GM19023 (cell line): ENCODE measurements around the gene RAB17.

Source experiments
- ATAC-seq: cut with Tn5 transposase; IDR thresholded peaks from one replicate; pipeline ENCODE4 v1.9.1; 2021; ENCODE audit warnings: mild to moderate bottlenecking, moderate library complexity; ENCODE audit not compliant: unreplicated experiment

The RAB17 gene

GRCh38 chr2:237540223-237540775 lies 50.2 kb downstream of the RAB17 start:
- ATAC-seq = no peak

GRCh38 chr2:237539681-237540080 lies 50.9 kb downstream of the RAB17 start:
- ATAC-seq = no peak

DNA sequence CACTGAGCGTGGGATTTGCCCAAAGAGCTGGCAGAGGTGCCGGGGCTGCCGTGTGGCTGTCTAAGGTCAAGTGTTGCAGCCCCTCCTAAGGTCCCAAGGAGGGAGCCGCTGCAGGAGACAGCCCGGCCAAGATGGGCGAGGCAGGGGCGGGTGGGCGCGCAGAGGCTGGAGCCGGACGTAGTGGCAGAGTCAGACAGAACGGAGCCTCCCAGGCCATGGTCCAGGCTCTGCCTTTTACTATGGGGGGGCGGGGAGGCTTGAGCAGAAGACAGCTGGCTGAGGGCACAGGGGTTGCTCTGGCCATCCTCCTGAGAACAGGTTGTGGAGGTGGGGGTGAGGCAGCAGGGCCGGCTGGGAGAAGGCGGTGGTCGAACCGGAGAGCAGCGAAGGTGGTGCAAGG lies 51.6 kb downstream of the RAB17 start:
- ATAC-seq = no peak

DNA sequence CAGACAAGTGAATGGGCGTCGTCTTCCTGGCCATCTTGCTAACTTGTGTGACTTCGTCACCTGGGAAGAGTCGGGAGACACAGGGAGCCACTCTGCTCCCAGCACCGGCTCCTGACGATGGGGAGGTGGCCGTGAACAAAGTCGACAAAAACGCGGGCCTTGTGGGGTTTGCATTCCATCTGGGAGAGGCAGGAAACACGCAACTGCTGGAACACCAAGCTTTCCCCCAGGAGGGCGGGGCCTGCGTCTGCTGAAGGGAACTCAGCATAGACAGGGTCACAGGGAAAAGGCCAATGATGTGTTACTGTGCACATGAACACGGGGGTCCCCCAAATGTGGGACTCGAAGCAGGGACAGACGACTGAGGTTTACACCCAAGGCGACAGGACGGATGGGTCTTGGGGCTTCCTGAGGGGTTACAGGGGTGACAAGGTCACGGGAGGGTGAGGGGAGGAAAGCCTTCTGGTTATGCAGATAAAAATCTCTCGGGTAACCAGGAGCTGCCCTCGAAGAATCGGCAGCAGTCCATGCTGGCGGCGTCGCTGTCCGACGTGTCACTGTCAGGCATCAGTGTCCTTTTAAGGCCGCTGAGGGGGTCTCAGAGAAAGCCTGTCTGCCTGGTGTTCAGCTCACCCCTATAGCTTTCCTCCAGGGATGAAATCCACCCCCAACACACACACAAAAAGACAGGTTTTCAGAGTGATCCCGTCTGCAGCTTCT lies 52.4 kb downstream of the RAB17 start:
- no peak for ATAC-seq

GRCh38 chr2:237536617-237537016 lies 53.9 kb downstream of the RAB17 start:
- ATAC-seq = no peak

DNA sequence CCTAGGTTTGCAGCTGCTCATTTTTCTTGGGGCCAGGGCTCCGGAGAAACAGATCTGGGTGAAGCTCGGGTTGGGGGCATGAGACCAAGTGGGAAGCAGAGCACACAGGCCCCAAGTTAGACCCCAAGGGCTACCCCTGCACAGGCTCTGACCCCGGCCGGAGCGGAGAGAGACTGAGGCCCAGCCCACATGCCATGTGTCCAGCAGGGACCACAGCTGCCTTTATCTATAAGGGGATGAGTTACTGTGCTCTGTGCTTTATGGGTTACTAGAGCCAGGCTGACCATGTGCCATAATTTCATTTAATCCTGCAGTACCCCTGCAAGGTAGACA lies 54.5 kb downstream of the RAB17 start:
- ATAC-seq = no peak

- no peak for ATAC-seq
Observed at GRCh38 chr2:237535385-237536082, 55.0 kb downstream of the RAB17 start.

- ATAC-seq = no peak
Observed at GRCh38 chr2:237534380-237534779, 56.2 kb downstream of the RAB17 start.

- no peak for ATAC-seq
Observed at GRCh38 chr2:237533668-237534161, 56.8 kb downstream of the RAB17 start.

DNA sequence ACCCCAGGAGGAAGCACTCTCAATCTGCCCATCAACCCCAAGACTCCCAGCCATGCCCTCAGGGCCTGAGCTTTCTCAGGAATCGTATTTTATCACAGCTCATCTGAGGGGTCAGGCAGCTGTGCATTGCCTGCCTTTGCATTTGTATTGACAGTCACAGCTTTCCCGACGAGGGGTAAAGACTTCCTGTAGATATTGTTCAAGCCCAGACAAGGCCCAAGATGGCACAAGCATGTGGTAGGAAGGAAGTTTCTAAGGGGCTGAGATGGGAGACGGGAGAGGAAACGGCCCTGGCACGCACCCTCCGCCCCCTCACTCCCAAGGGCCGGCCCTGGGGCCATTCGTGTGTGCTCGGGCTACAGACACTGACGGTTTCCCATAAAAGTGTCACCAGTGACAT lies 58.4 kb downstream of the RAB17 start:
- no peak for ATAC-seq

DNA sequence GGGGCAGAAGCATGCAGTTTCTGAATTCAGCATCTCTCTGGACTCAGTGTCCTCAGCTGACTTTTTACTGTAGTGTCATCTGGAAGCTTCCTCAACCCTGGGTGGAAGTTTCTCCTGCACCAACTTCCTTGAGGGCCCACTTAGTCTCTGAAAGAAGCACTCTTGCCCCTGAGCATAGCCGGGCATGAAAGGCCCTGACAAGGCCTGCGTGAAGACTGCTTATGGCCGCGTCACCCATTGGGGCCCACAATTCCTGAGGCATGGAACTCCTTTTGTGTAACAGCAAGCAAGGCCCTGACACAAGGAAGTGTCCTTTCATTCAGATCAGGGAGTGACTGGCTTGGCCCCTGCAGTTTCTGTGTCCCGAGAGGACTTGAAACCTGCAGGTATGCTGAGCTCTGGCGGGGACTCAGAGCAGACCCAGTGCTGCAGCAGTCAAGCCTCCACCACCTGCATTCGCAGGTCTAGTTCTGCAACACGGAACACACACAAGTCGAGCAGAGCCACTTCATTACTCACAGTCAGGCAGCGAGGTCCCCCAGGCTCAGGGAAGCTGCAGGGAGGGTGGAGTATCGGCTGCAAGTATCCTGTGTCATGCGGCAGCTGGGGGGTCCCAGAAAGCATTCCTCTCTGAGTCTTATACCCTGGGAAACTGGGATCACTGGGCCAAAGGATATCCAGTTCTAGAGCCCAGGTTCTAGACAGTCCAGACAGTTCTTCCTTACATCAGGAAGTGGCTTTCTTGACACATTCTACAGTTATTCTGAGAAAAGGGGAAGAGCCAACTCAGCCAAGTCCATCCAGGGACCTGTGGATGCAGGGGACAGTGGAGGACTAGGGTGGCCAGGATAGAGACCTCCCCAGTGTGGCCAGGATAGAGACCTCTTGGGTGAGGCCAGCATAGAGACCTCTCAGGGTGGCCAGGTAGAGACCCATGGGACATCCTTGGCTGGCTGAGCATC lies 59.8 kb downstream of the RAB17 start:
- ATAC-seq = peak; percentile 61

- ATAC-seq = peak; percentile 81
Observed at GRCh38 chr2:237529452-237530402, 60.8 kb downstream of the RAB17 start.

DNA sequence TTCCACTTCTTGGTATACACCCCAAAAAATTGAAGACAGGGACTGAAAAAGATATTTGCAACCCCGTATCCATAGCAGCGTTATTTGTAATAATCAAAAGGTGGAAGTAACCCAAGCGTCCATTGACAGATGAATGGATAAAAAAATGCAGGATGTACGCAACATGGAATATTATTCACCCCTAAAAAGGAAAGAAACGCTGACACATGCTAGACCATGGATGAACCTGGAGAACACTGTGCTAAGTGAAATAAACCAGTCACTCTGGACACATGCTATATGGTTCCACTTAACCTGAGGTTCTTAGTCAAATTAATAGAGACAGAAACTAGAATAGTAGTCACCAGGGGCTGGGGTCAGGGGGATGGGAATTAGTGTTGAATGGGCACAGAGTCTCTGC lies 62.8 kb downstream of the RAB17 start:
- ATAC-seq = no peak

DNA sequence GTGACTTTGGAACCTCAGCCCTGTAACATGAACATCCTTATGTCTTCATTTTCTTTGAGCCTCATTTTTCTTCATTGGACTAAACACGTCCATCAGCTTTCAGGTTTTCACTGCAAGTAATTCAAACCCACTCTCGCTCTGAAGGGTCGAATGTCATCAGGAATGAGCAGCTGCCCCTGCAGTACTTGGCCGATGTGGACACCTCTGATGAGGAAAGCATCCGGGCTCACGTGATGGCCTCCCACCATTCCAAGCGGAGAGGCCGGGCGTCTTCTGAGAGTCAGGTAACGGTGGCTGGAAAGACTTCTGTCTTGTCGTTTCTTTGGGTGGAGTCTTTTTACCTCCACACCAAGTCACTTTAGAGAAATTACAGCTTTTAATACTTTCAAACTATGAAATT lies 63.3 kb downstream of the RAB17 start:
- no peak for ATAC-seq

GRCh38 chr2:237525559-237526157 lies 64.9 kb downstream of the RAB17 start:
- no peak for ATAC-seq

DNA sequence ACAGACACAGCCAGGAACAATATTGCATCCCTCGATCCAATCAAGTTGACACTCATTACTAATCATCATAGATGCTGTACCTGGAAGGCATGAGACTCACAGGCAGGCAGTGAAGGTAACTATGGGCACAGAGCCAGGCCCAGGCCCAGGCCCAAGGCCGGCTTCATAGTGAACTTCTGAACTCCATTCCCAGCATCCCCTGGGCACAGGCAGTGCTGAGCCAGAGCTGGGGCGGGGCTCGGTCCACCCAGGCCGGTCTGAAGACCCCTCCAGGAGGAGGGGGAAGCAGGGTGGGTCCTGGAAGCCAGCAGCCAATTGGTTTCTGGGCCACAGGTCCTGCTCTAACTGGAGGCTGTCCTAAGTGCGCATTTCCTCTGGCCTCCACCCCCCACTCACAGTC lies 65.9 kb downstream of the RAB17 start:
- no peak for ATAC-seq
